ENCODE results near the gene PBX3. TPM values are rescaled to one million over a fixed set of nuclear protein-coding genes. Genes with fewer than 3 reads are reported as not detected.

The PBX3 gene
- total and polyA plus RNA-seq, 9 donors: 52.6 to 199 (median 119) TPM

GRCh38 chr9:125888211-125888610 lies 141.0 kb downstream of the PBX3 start:
- no peaks in the 10 kb centered on the region for H3K27me3 ChIP-seq
- no peak overlapping the region for H3K4me3 ChIP-seq
- no peaks in the 10 kb centered on the region for H3K9me3 ChIP-seq
- TF ChIP-seq POLR2A (IDR thresholded peaks at IDR 0.05) (no peak), EP300 (IDR thresholded peaks at IDR 0.05) (no peak), CTCF (IDR thresholded peaks at IDR 0.05) (no peak)
- peaks cover 5% of the 10 kb centered on the region for H3K4me1 ChIP-seq (ENCODE audit: insufficient read depth)
- H3K36me3 ChIP-seq: no peaks in the 10 kb centered on the region
- H3K27ac ChIP-seq: peak overlapping the region in 1 of 2 donors; percentile 83
- intact Hi-C loops (cut with DNase I): loop anchor here in 1 of 4 donors (5.0 kb wide), 1 partner anchor 141 kb away; the partner anchor contains the start of gene PBX3
- WGBS, 3 donors: 46 to 63% (median 57%) methylated on average over 7 of the region's 7 CpGs
- DNase-seq: no peak

GRCh38 chr9:125889112-125889475 lies 141.9 kb downstream of the PBX3 start:
- intact Hi-C loops (cut with DNase I): loop anchor here in 1 of 4 donors (5.0 kb wide), 1 partner anchor 142 kb away; the partner anchor contains the start of gene PBX3
- DNase-seq: peak; percentile 47 to 69 (median 56)
- Histone ChIP-seq H3K4me3 (peak overlapping the region; percentile 49), H3K27ac (peak overlapping the region; percentile 64 to 83), H3K9me3 (no peaks in the 10 kb centered on the region), H3K27me3 (no peaks in the 10 kb centered on the region), H3K36me3 (no peaks in the 10 kb centered on the region), H3K4me1 (ENCODE audit: insufficient read depth) (peaks cover under 1% of the 10 kb centered on the region)
- WGBS, 3 donors: 6 to 23% (median 15%) methylated on average over 21 of the region's 21 CpGs
- no peak for TF ChIP-seq POLR2A (IDR thresholded peaks at IDR 0.05)
- TF ChIP-seq EP300 (IDR thresholded peaks at IDR 0.05): no peak
- TF ChIP-seq CTCF (IDR thresholded peaks at IDR 0.05): no peak

GRCh38 chr9:125889476-125890419 lies 142.6 kb downstream of the PBX3 start:
- intact Hi-C loops (cut with DNase I): loop anchor here in 2 of 4 donors (1.0 to 5.0 kb wide), 2 partner anchors 16 to 142 kb away; partner anchors contain the start of gene PBX3 (in 2 of the 2)
- H3K9me3 ChIP-seq: no peaks in the 10 kb centered on the region
- H3K4me1 ChIP-seq (ENCODE audit: insufficient read depth): no peaks in the 10 kb centered on the region
- no peaks in the 10 kb centered on the region for H3K36me3 ChIP-seq
- no peak for TF ChIP-seq EP300 (IDR thresholded peaks at IDR 0.05)
- TF ChIP-seq CTCF (IDR thresholded peaks at IDR 0.05): no peak
- no peak for TF ChIP-seq POLR2A (IDR thresholded peaks at IDR 0.05)
- DNase-seq: peak; percentile 41 to 72 (median 63)
- peak overlapping the region; percentile 64 to 83 for H3K27ac ChIP-seq
- 1 to 8% (median 2%) methylated on average over 22 to 71 of the region's 71 CpGs for WGBS, 3 donors
- H3K27me3 ChIP-seq: no peaks in the 10 kb centered on the region
- peak overlapping the region; percentile 49 for H3K4me3 ChIP-seq

GRCh38 chr9:125890826-125891225 lies 143.7 kb downstream of the PBX3 start:
- 10 to 17% (median 13%) methylated on average over 1 of the region's 1 CpG for WGBS, 3 donors
- Histone ChIP-seq H3K27me3 (no peaks in the 10 kb centered on the region), H3K27ac (peak overlapping the region in 1 of 2 donors; percentile 83), H3K9me3 (no peaks in the 10 kb centered on the region), H3K4me1 (ENCODE audit: insufficient read depth) (no peaks in the 10 kb centered on the region), H3K36me3 (no peaks in the 10 kb centered on the region), H3K4me3 (peak overlapping the region; percentile 5)
- no peak for DNase-seq
- intact Hi-C loops (cut with DNase I): loop anchor here in 2 of 4 donors (1.0 to 5.0 kb wide), 2 partner anchors 18 to 144 kb away; partner anchors contain the start of gene PBX3 (in 1 of the 2)
- no peak for TF ChIP-seq CTCF (IDR thresholded peaks at IDR 0.05)
- no peak for TF ChIP-seq POLR2A (IDR thresholded peaks at IDR 0.05)
- TF ChIP-seq EP300 (IDR thresholded peaks at IDR 0.05): no peak

Data from ovary (tissue), 9 donors.